Measurements from ENCODE around the gene SCLY. TPM values are rescaled to one million over a fixed set of nuclear protein-coding genes. Genes with fewer than 3 reads are reported as not detected.

The SCLY gene
- total RNA-seq, 2 experiments from 2014 or later: 29.1 to 53.8 TPM

- no peaks in the 10 kb centered on the region for H3K27me3 Mint-ChIP-seq
- DNase-seq (peak; percentile 35), ATAC-seq (no peak)
- H3K4me1 Mint-ChIP-seq: peaks cover 6% of the 10 kb centered on the region
- H3K36me3 Mint-ChIP-seq: peaks cover 4% of the 10 kb centered on the region
- no peak overlapping the region for H3K4me3 Mint-ChIP-seq
- CTCF ChIA-PET: no interaction called here
- no peak overlapping the region for H3K27ac Mint-ChIP-seq
- H3K9me3 Mint-ChIP-seq (ENCODE audit: low read depth): no peaks in the 10 kb centered on the region
Observed at GRCh38 chr2:238091436-238092060, 30.7 kb downstream of the SCLY start.

GRCh38 chr2:238092486-238093035 lies 31.8 kb downstream of the SCLY start:
- ATAC-seq (no peak), DNase-seq (peak; percentile 21)
- Mint-ChIP-seq H3K9me3 (ENCODE audit: low read depth) (no peaks in the 10 kb centered on the region), H3K36me3 (peaks cover 3% of the 10 kb centered on the region), H3K4me3 (no peak overlapping the region), H3K27me3 (no peaks in the 10 kb centered on the region), H3K27ac (no peak overlapping the region), H3K4me1 (no peaks in the 10 kb centered on the region)
- CTCF ChIA-PET: no interaction called here

- Mint-ChIP-seq H3K27ac (no peak overlapping the region), H3K36me3 (peaks cover 6% of the 10 kb centered on the region), H3K4me1 (no peaks in the 10 kb centered on the region), H3K4me3 (no peak overlapping the region), H3K9me3 (ENCODE audit: low read depth) (no peaks in the 10 kb centered on the region), H3K27me3 (no peaks in the 10 kb centered on the region)
- CTCF ChIA-PET: no interaction called here
- ATAC-seq: no peak
- peak; percentile 33 for DNase-seq
Observed at GRCh38 chr2:238093181-238094140, 32.7 kb downstream of the SCLY start.

- H3K4me3 Mint-ChIP-seq: no peak overlapping the region
- ATAC-seq: no peak
- H3K27me3 Mint-ChIP-seq: no peaks in the 10 kb centered on the region
- no peaks in the 10 kb centered on the region for H3K4me1 Mint-ChIP-seq
- peaks cover 5% of the 10 kb centered on the region for H3K36me3 Mint-ChIP-seq
- no peaks in the 10 kb centered on the region for H3K9me3 Mint-ChIP-seq (ENCODE audit: low read depth)
- DNase-seq: no peak
- CTCF ChIA-PET: no interaction called here
- no peak overlapping the region for H3K27ac Mint-ChIP-seq
Observed at GRCh38 chr2:238094438-238095022, 33.7 kb downstream of the SCLY start.

- DNase-seq: no peak
- Mint-ChIP-seq H3K36me3 (peaks cover 5% of the 10 kb centered on the region), H3K27ac (no peak overlapping the region), H3K27me3 (no peaks in the 10 kb centered on the region), H3K4me1 (no peaks in the 10 kb centered on the region), H3K4me3 (no peak overlapping the region), H3K9me3 (ENCODE audit: low read depth) (no peaks in the 10 kb centered on the region)
- CTCF ChIA-PET: no interaction called here
- no peak for ATAC-seq
Observed at GRCh38 chr2:238095143-238095542, 34.3 kb downstream of the SCLY start.

GRCh38 chr2:238096311-238097011 lies 35.7 kb downstream of the SCLY start:
- no peak for ATAC-seq
- Mint-ChIP-seq H3K4me1 (no peaks in the 10 kb centered on the region), H3K9me3 (ENCODE audit: low read depth) (no peaks in the 10 kb centered on the region), H3K27ac (no peak overlapping the region), H3K4me3 (no peak overlapping the region), H3K27me3 (no peaks in the 10 kb centered on the region), H3K36me3 (peaks cover 5% of the 10 kb centered on the region)
- peak; percentile 31 for DNase-seq
- CTCF ChIA-PET: no interaction called here

GRCh38 chr2:238097201-238097987 lies 36.6 kb downstream of the SCLY start:
- H3K4me3 Mint-ChIP-seq: no peak overlapping the region
- H3K9me3 Mint-ChIP-seq (ENCODE audit: low read depth): no peaks in the 10 kb centered on the region
- DNase-seq: peak; percentile 38
- CTCF ChIA-PET: no interaction called here
- H3K4me1 Mint-ChIP-seq: no peaks in the 10 kb centered on the region
- peaks cover 5% of the 10 kb centered on the region for H3K36me3 Mint-ChIP-seq
- H3K27me3 Mint-ChIP-seq: no peaks in the 10 kb centered on the region
- no peak for ATAC-seq
- no peak overlapping the region for H3K27ac Mint-ChIP-seq

- CTCF ChIA-PET: no interaction called here
Observed at GRCh38 chr2:238097988-238098871, 37.4 kb downstream of the SCLY start.

GRCh38 chr2:238098901-238099713 lies 38.3 kb downstream of the SCLY start:
- Mint-ChIP-seq H3K9me3 (ENCODE audit: low read depth) (no peaks in the 10 kb centered on the region), H3K27me3 (no peaks in the 10 kb centered on the region), H3K4me3 (no peak overlapping the region), H3K4me1 (no peaks in the 10 kb centered on the region), H3K27ac (no peak overlapping the region), H3K36me3 (peaks cover 5% of the 10 kb centered on the region)
- peak; percentile 35 for DNase-seq
- ATAC-seq: no peak
- CTCF ChIA-PET: no interaction called here

More at GRCh38 chr2:238097988-238098871, 37.4 kb downstream of the SCLY start:
- ATAC-seq (peak; percentile 73), DNase-seq (peak; percentile 40)
- no peaks in the 10 kb centered on the region for H3K4me1 Mint-ChIP-seq
- no peak overlapping the region for H3K4me3 Mint-ChIP-seq
- peaks cover 5% of the 10 kb centered on the region for H3K36me3 Mint-ChIP-seq
- H3K27me3 Mint-ChIP-seq: no peaks in the 10 kb centered on the region
- no peak overlapping the region for H3K27ac Mint-ChIP-seq
- no peaks in the 10 kb centered on the region for H3K9me3 Mint-ChIP-seq (ENCODE audit: low read depth)

- Mint-ChIP-seq H3K27ac (no peak overlapping the region), H3K4me1 (no peaks in the 10 kb centered on the region), H3K27me3 (no peaks in the 10 kb centered on the region), H3K36me3 (peaks cover 5% of the 10 kb centered on the region), H3K4me3 (no peak overlapping the region), H3K9me3 (ENCODE audit: low read depth) (no peaks in the 10 kb centered on the region)
- ATAC-seq (no peak), DNase-seq (no peak)
- CTCF ChIA-PET: no interaction called here
Observed at GRCh38 chr2:238099714-238100048, 38.9 kb downstream of the SCLY start.

- no peak within 1 kb of the TSS for H3K27ac Mint-ChIP-seq
Observed at GRCh38 chr2:238100049-238100820, 39.4 kb downstream of the SCLY start, which contains the start of gene ESPNL. ESPNL (plus strand) TSS chr2:238100340; CDS start chr2:238100420, 80 bp downstream.

More at GRCh38 chr2:238100049-238100820, 39.4 kb downstream of the SCLY start, which contains the start of gene ESPNL:
- H3K4me3 Mint-ChIP-seq: no peak within 1 kb of the TSS
- no peaks in the 10 kb centered on the region for H3K4me1 Mint-ChIP-seq
- peaks cover 5% of the 10 kb centered on the region for H3K36me3 Mint-ChIP-seq
- CTCF ChIA-PET: no interaction called here
- ATAC-seq (no peak), DNase-seq (peak; percentile 38)
- H3K27me3 Mint-ChIP-seq: no peaks in the 10 kb centered on the region
- H3K9me3 Mint-ChIP-seq (ENCODE audit: low read depth): no peaks in the 10 kb centered on the region

All from activated CD8-positive, alpha-beta memory T cell treated with anti-CD3 and anti-CD28 coated beads, Interleukin-2, amount 10 ng/mL, durations not matched to agents 7 days and 5 days (primary cell).